HG02943 (cell line): Measurements from ENCODE around the gene LSM3.
A peak's percentile ranks its signal among the peaks of the same experiment; 100 is the strongest.

ENCODE experiments used
- ATAC-seq: cut with Tn5 transposase; IDR thresholded peaks from one replicate; pipeline ENCODE4 v1.9.1; 2021; ENCODE audit warnings: mild to moderate bottlenecking, low read depth, moderate library complexity; ENCODE audit not compliant: unreplicated experiment

Gene LSM3

GRCh38 chr3:14178247-14179113, at the start of gene LSM3, which contains the start of gene XPC:
TSS of gene LSM3 (plus strand) at chr3:14178817. CDS start at chr3:14178861, 44 bp downstream.
TSS of gene XPC (minus strand) at chr3:14178601. CDS start at chr3:14178568, 33 bp downstream.
- peak; percentile 96 for ATAC-seq

- ATAC-seq = no peak
Observed at GRCh38 chr3:14129296-14129695, 49.3 kb upstream of the LSM3 start.

GRCh38 chr3:14130230-14130629, 48.4 kb upstream of the LSM3 start:
- no peak for ATAC-seq

GRCh38 chr3:14130707-14131106, 47.9 kb upstream of the LSM3 start:
- ATAC-seq = no peak

GRCh38 chr3:14131134-14131533, 47.5 kb upstream of the LSM3 start:
- ATAC-seq = no peak

DNA sequence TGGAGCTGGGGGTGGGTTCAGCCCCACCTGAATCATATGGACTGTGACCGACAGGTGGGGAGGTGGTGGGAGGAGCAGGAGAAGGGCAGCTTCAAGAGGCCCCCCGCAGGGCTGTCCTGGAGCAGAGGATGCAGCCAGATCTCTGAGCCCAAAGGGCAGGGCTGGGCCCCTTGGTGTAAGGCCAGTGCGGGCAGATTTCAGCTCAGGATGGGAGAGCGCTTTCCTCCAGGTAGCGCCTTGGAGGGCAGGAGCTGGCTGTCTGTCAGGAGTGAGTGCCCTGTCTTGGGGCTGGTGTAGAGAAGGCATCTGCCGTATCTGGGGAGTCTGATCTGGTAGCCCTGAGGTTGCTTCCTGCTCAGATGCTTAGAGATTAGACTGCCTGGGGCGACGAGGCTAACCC, 46.5 kb upstream of the LSM3 start:
- ATAC-seq = no peak

- no peak for ATAC-seq
Observed at GRCh38 chr3:14132689-14133088, 45.9 kb upstream of the LSM3 start.

DNA sequence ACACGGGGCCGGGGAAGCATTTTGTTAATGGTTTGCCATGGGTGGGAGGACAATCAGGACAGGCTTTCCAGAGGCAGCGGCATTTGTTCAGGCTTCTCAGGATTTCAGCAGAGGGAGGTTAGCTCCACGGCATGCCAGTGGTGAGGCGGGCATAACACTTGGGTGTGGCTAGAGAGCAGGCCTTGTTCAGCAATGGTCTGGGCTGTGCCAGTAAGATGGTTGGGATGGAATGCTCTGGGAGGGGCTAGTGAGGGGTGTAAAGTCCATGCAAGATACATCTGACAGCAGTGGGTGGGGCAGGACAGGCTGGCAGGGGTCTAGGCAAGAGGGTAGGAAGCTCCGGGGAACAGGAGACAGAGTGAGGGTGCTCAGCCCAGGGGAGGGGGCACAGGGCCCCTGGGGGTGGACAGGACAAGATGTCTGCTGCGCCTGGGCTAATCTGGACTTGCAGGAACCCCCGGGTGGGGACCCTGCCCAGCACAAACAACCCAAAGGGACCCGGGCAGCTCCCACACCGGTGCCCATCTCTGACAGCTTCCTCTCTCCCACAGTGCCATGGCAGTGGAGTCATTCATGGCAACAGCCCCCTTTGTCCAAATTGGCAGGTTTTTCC, 45.3 kb upstream of the LSM3 start:
- no peak for ATAC-seq

GRCh38 chr3:14133876-14134275, 44.7 kb upstream of the LSM3 start:
- ATAC-seq = no peak

DNA sequence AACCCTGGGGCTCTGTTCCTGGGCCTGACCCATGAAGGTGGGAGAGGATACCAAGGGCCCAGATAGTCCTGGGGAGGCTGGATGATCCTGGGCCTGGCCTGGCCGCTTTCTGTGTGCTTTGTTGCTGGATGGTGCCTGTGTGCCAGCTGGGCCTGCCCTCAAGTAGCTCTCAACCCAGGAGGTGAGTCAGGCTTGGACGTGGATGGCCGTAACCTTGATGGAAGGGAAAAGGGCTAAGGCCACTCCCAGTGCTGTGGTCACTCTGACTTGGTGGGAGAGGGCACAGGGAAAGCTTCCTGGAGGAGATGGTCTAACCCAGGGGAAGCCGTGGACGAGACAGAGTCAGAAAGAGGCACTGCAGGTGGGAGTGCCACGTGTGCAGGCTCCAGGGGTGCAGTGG, 44.3 kb upstream of the LSM3 start:
- no peak for ATAC-seq

DNA sequence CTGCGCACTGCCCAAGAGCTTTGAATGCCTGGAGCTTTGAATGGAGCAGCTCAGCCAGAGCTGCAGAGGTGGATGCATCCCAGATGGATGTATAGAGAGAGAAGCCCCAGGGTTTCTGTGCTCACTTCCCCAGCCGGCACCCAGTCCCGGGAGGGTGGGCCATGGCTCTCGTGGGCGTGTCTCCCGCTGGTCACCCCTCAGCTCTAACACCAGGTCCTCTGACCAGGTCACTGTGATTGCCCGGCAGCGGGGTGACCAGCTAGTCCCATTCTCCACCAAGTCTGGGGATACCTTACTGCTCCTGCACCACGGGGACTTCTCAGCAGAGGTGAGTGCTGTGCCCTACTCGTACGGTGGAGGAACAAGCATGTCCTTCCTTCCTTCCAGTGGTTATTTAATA, 43.0 kb upstream of the LSM3 start:
- no peak for ATAC-seq

- ATAC-seq = no peak
Observed at GRCh38 chr3:14137004-14137403, 41.6 kb upstream of the LSM3 start.

DNA sequence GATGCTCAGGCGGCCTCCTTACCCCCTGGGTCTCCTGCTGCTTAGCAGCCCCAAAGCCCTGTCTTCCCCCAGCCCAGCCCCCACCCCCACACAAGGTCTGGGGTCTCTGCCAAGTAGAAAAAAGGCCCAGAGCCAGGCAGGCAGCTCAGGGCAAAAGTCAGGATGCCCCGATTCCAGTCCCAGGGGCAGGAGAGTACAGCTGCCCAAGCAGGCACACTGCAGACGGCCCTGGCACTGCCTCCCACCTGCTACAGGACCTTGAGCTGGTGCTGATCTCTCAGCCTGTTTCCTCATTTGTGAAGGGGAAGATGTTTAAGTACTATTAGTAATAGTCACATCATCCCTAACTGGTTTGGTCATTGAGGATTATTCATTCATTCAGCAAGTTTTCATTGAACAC, 41.2 kb upstream of the LSM3 start:
- ATAC-seq = no peak

GRCh38 chr3:14138109-14138877, 40.3 kb upstream of the LSM3 start:
- ATAC-seq = no peak

GRCh38 chr3:14138878-14139655, 39.5 kb upstream of the LSM3 start:
- ATAC-seq = no peak

- no peak for ATAC-seq
Observed at GRCh38 chr3:14139771-14140170, 38.8 kb upstream of the LSM3 start.

DNA sequence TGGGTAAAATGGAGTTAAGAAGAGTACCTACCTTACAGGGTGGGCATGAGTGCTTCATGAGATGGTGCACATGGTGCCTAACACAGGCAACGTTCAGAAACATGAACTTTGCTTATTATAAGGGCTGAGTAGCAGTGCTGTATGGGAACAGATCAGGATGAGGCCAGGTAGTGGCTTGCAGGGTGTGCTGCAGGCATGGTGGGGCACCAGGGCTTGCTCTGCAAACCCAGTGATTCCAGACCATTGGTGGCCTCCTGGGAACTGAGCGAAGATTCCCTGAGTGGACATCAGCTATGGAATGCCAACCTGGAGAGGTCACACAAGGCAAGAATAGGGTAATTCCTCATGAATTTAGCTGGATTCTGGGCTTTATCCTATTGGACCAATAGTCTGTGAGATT, 37.9 kb upstream of the LSM3 start:
- ATAC-seq = no peak

- no peak for ATAC-seq
Observed at GRCh38 chr3:14141144-14141543, 37.5 kb upstream of the LSM3 start.

GRCh38 chr3:14141602-14142341, 36.8 kb upstream of the LSM3 start:
- no peak for ATAC-seq
